Duodenal mucosa (tissue), 2 donors: ENCODE results near the gene SDHB.

Experiments used
- H3K27ac ChIP-seq: one replicate; pipeline ENCODE4 v1.7.0; 2013; ENCODE audit warnings: low read depth, low read length
- H3K27me3 ChIP-seq, 2 donors: one replicate each; pipeline ENCODE4 v1.7.0; 2013; ENCODE audit warnings: low read length in 2 of 2, control low read depth in 1 of 2; ENCODE audit not compliant: insufficient read depth in 2 of 2, control insufficient read depth in 1 of 2
- H3K36me3 ChIP-seq, 2 donors: one replicate each; pipeline ENCODE4 v1.7.0; 2013; ENCODE audit warnings: low read length in 2 of 2, control low read depth in 1 of 2; ENCODE audit not compliant: insufficient read depth in 2 of 2, control insufficient read depth in 1 of 2
- H3K4me1 ChIP-seq, 2 donors: one replicate each; pipeline ENCODE4 v1.7.0; 2013; ENCODE audit warnings: low read length in 2 of 2, control low read depth in 1 of 2; ENCODE audit not compliant: insufficient read depth in 2 of 2, control insufficient read depth in 1 of 2
- H3K4me3 ChIP-seq, 2 donors: one replicate each; pipeline ENCODE4 v1.7.0; 2013; ENCODE audit warnings: low read length in 2 of 2, low read depth in 1 of 2
- H3K9ac ChIP-seq, 2 donors: one replicate each; pipeline ENCODE4 v1.7.0; 2013; ENCODE audit warnings: low read length in 2 of 2, low read depth in 1 of 2
- H3K9me3 ChIP-seq, 2 donors: one replicate each; pipeline ENCODE4 v1.7.0; 2013; ENCODE audit warnings: low read length in 2 of 2, control low read depth in 1 of 2; ENCODE audit not compliant: control insufficient read depth in 1 of 2

Gene SDHB

GRCh38 chr1:17007121-17007520 lies 46.7 kb downstream of the SDHB start:
- Histone ChIP-seq H3K27ac (no peak overlapping the region), H3K27me3 (no peaks in the 10 kb centered on the region), H3K4me1 (peaks cover 11 to 16% of the 10 kb centered on the region in 2 donors), H3K4me3 (no peak overlapping the region), H3K9ac (no peak overlapping the region), H3K9me3 (no peaks in the 10 kb centered on the region), H3K36me3 (peaks cover 12 to 30% of the 10 kb centered on the region in 2 donors)

GRCh38 chr1:17005365-17005740 lies 48.5 kb downstream of the SDHB start:
- Histone ChIP-seq H3K9ac (no peak overlapping the region), H3K36me3 (peaks cover 12 to 38% of the 10 kb centered on the region in 2 donors), H3K27ac (no peak overlapping the region), H3K9me3 (no peaks in the 10 kb centered on the region), H3K4me3 (no peak overlapping the region), H3K27me3 (no peaks in the 10 kb centered on the region), H3K4me1 (peaks cover 2 to 4% of the 10 kb centered on the region in 2 donors)

DNA sequence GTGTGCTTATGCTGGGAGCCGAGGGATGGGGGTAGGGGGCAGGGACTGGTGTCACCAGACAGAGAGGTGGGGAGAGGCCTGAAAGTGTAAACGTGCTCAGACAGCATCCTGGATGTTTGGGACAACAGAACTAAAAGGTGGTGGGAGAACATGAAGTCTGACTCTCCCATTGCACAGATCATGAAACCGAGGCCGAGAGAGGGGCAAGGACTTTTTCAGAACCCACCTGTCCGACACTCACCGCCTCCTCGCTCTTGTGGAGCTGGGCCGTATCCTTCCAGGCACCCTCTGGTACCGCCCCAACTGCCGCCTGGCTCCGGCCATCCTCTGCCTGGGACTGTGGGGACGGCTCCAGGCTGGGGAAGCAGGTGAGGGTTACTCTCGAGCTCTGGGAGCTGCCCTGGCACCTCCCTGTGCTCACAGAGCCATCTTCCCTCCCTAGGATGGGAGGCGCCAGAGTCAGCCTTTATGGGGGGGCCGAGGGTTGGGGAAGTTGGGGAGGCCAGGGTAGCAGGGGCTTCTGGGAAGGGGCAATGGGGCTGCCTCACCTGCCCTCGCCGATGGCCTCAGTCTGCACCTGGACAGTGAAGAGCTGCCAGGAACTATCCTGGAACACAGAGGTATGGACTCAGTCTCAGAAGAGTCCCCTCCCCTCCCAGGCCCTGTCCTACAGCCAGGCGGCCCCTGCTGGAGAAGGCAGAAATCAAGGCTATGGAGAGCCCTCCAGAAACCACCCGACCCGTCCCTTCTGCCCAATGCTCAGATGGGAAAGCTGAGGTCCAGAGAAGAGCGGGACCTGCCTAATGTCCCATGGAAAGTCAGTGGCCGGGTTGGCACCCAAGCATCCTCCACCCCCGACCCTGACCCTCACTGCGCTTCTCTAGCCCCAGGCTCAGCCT lies 49.1 kb downstream of the SDHB start:
- peaks cover 15 to 38% of the 10 kb centered on the region in 2 donors for H3K36me3 ChIP-seq
- H3K4me3 ChIP-seq = no peak overlapping the region
- H3K27ac ChIP-seq = no peak overlapping the region
- H3K4me1 ChIP-seq = no peaks in the 10 kb centered on the region
- no peaks in the 10 kb centered on the region for H3K27me3 ChIP-seq
- no peaks in the 10 kb centered on the region for H3K9me3 ChIP-seq
- no peak overlapping the region for H3K9ac ChIP-seq

- Histone ChIP-seq H3K4me3 (no peak overlapping the region), H3K4me1 (no peaks in the 10 kb centered on the region), H3K9ac (no peak overlapping the region), H3K9me3 (no peaks in the 10 kb centered on the region), H3K27me3 (no peaks in the 10 kb centered on the region), H3K36me3 (peaks cover 15 to 49% of the 10 kb centered on the region in 2 donors), H3K27ac (no peak overlapping the region)
These were observed 51.3 kb downstream of the SDHB start for GRCh38 chr1:17002524-17002902.

DNA sequence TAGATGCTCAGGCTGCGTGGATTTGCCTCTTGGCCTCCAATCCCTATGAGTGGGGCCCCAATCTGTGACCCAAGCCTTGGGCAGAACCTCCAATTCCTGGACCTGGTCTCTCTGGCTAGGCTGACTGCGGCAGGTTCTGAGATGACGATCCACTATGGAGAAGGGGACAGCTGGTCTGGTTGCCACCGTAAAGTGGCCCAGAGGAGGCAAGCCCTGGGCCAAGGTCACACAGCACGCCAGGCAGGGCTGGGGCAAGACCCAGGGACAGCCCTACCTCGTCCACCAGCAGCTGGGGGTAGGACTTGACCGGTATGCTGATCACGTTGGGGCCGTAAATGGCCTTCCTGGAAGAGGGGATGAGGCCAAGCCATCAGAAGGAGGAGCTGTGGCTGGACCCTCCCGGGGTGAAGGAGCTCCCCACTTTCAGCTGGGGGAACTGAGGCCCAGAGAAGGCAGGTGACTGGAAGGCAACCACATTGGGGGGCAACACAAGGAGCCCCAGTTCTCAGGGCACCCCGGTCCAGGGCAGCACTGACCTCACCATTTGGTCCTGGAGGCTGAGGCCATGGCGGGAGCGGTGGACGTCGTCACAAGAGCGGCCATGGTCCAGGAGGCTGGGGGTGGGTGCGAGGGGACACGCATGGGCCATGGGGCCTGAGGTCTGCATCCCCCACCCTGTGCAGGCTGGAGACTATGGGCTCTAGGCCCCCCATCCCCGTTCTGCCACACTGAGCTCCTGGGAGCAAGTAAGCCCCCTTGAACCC lies 51.9 kb downstream of the SDHB start:
- peaks cover 15 to 50% of the 10 kb centered on the region in 2 donors for H3K36me3 ChIP-seq
- H3K4me1 ChIP-seq = no peaks in the 10 kb centered on the region
- H3K27me3 ChIP-seq = no peaks in the 10 kb centered on the region
- no peak overlapping the region for H3K27ac ChIP-seq
- no peak overlapping the region for H3K4me3 ChIP-seq
- no peak overlapping the region for H3K9ac ChIP-seq
- no peaks in the 10 kb centered on the region for H3K9me3 ChIP-seq

- Histone ChIP-seq H3K27ac (no peak overlapping the region), H3K4me3 (no peak overlapping the region), H3K36me3 (peaks cover 11 to 50% of the 10 kb centered on the region in 2 donors), H3K9me3 (no peaks in the 10 kb centered on the region), H3K9ac (no peak overlapping the region), H3K27me3 (no peaks in the 10 kb centered on the region), H3K4me1 (no peaks in the 10 kb centered on the region)
These were observed 54.0 kb downstream of the SDHB start for GRCh38 chr1:16999863-17000262.

DNA sequence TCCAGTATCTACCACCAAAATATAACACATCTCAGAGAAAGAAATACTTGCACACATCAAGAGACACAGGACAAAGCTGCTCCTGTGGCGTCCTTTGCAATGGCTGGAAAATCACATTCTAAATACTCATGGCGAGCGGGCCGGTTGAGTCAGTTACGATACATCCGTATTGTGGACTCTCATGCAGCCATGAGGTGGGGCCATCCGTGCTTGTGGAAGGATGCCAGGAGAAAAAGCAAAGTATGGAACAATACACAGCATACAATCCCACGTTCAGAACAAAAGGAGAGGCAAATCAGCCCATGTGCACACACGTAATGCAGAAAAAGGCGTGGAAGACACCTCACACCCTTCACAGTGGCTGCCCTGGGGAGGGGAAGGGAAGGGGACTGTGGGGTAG lies 55.2 kb downstream of the SDHB start:
- Histone ChIP-seq H3K9ac (no peak overlapping the region), H3K27me3 (no peaks in the 10 kb centered on the region), H3K4me1 (no peaks in the 10 kb centered on the region), H3K9me3 (no peaks in the 10 kb centered on the region), H3K36me3 (peaks cover 3 to 37% of the 10 kb centered on the region in 2 donors), H3K27ac (no peak overlapping the region), H3K4me3 (no peak overlapping the region)

DNA sequence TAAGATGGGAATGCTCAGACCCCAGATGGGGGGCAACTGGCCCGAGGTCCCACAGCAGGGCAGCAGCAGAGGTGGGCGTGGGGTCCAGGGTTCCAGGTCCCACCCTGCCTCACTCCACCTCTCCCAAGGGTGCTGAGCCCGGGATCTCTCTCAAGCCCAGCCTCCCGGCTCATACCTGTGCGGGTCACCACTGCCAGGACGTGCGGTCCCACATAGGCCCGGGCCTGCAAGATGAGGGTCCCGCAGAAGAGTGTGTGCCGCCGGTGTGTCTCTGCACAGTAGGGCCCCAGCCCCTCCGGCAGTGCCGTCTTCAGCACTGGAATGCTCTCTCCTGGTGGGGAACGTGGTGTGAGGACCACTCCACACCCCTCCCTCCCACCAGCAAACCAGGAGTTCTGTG lies 57.0 kb downstream of the SDHB start:
- H3K27ac ChIP-seq = no peak overlapping the region
- H3K9me3 ChIP-seq = no peaks in the 10 kb centered on the region
- H3K27me3 ChIP-seq = no peaks in the 10 kb centered on the region
- H3K36me3 ChIP-seq = peaks cover 3 to 25% of the 10 kb centered on the region in 2 donors
- no peak overlapping the region for H3K4me3 ChIP-seq
- no peak overlapping the region for H3K9ac ChIP-seq
- H3K4me1 ChIP-seq = no peaks in the 10 kb centered on the region

GRCh38 chr1:16993521-16994038 lies 60.3 kb downstream of the SDHB start:
- Histone ChIP-seq H3K27ac (no peak overlapping the region), H3K36me3 (peaks cover 0 to 24% of the 10 kb centered on the region in 2 donors), H3K27me3 (no peaks in the 10 kb centered on the region)

GRCh38 chr1:16992675-16993074 lies 61.2 kb downstream of the SDHB start:
- no peaks in the 10 kb centered on the region for H3K4me1 ChIP-seq
- H3K4me3 ChIP-seq = no peak overlapping the region
- peaks cover under 1 to 25% of the 10 kb centered on the region in 2 donors for H3K36me3 ChIP-seq
- no peak overlapping the region for H3K9ac ChIP-seq
- H3K27ac ChIP-seq = no peak overlapping the region
- no peaks in the 10 kb centered on the region for H3K9me3 ChIP-seq
- no peaks in the 10 kb centered on the region for H3K27me3 ChIP-seq

More at GRCh38 chr1:16993521-16994038, 60.3 kb downstream of the SDHB start:
- Histone ChIP-seq H3K4me3 (no peak overlapping the region), H3K9ac (no peak overlapping the region), H3K9me3 (no peaks in the 10 kb centered on the region), H3K4me1 (no peaks in the 10 kb centered on the region)
